Effector CD4-positive, alpha-beta T cell (primary cell): Measurements from ENCODE around the gene KLHDC8B.
"Not testable (repeated sequence)": the region's sequence is repeated elsewhere in the genome, so short reads cannot be mapped to it uniquely, and the experiment has no call there.

Experiments
- DNase-seq: peaks from one replicate; pipeline ENCODE4 v3.0.0-alpha.2; 2020

The KLHDC8B gene

GRCh38 chr3:49198161-49198560 is 26.8 kb downstream of the KLHDC8B start:
- no peak for DNase-seq

DNA sequence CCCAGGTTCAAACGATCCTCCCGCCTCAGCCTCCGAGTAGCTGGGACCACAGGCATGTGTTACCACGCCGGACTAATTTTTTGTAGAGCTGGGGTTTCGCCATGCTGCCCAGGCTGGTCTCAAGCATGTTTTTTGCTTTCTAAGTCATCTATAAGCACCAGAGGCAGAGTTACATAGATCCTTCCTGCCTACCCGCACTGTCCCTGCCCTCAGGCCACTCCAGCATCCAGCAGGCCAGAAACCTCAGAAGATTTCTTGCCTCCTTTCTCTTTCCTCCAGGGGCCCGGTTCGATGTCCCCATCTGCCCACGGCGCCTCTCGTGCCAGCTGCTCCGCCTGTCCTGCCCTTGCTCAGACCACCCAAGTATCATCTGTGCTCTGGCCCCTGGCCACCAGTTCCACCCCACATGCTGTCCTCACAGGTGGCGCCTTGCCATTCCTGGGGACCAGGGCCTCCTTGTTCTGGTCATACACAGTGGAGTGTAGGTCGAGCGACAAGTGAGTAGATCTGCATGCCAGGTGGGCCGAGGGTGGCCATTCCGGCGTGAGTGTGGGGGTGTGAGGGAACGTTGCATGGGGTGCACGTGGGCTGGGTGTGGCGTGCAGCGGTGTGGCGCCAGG is 27.3 kb downstream of the KLHDC8B start:
- no peak for DNase-seq

- DNase-seq, result no peak
Observed at GRCh38 chr3:49199239-49199899, 28.0 kb downstream of the KLHDC8B start.

- DNase-seq, result no peak
Observed at GRCh38 chr3:49199900-49200281, 28.5 kb downstream of the KLHDC8B start.

GRCh38 chr3:49213541-49213943 is 42.1 kb downstream of the KLHDC8B start:
- no peak for DNase-seq

GRCh38 chr3:49213998-49214397 is 42.6 kb downstream of the KLHDC8B start:
- DNase-seq, result no peak

- not testable (repeated sequence) for DNase-seq
Observed at GRCh38 chr3:49216687-49217086, 45.3 kb downstream of the KLHDC8B start.

DNA sequence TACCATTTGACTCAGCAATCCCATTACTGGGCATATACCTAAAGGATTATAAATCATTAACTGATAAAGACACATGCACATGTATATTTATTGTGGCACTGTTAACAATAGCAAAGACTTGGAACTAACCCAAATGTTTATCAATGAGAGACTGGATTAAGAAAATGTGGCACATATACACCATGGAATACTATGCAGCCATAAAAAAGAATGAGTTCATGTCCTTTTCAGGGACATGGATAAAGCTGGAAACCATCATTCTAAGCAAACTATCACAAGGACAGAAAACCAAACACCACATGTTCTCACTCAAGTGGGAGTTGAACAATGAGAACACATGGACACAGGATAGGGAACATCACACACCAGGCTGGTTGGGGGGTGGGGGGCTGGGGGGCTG is 45.7 kb downstream of the KLHDC8B start:
- DNase-seq, result not testable (repeated sequence)

DNA sequence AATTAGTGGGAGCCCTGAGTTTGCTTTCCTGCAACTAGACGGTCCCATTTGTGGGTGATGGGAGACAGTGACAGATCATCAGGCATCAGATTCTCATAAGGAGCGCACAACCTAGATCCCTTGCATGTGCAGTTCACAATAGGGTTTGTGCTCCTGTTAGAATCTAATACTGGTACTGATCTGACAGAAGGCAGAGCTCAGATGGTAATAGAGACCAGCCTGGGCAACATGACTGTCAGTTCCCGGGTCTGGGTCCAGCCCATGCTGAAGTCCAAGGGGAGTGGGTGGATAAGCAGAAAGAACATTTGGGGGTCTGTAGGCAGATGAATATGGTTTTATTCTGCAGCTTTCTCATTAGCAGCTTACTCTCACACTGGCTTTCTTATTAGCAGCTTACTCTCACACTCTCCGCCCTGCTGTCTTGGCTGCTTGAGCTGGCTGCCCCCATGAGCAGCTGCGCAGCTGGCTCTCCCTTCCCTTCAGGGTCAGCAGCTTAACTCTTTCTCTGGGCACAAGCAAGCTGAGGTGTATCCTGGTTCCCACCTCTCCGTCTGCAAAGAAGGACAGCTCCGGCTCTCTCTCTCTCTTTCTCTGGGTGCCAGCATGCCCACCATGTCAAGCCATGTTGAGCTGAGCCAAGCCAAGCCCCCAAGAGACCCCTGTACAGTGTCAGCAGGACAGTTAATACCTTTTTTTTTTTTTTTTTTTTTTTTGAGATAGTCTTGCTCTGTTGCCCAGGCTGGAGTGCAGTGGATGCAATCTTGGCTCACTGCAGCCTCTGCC is 46.5 kb downstream of the KLHDC8B start:
- DNase-seq, result no peak

GRCh38 chr3:49218471-49218989 is 47.1 kb downstream of the KLHDC8B start:
- DNase-seq, result not testable (repeated sequence)

- DNase-seq, result no peak
Observed at GRCh38 chr3:49219132-49219531, 47.7 kb downstream of the KLHDC8B start.

DNA sequence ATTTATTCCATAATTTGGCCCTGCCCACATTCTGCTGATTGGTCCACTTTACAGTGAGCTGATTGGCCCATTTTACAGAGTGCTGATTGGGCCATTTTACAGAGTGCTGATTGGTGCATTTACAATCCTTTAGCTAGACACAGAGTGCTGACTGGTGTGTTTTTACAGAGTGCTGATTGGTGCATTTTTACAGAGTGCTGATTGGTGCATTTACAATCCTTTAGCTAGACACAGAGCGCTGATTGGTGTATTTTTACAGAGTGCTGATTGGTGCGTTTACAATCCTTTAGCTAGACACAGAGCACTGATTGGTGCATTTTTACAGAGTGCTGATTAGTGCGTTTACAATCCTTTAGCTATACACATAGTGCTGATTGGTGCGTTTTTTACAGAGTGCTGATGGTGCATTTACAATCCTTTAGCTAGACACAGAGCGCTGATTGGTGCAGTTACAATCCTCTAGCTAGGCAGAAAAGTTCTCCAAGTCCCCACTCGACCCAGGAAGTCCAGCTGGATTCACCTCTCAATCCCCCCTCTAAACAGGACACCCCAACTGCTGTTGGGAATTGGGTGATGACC is 49.7 kb downstream of the KLHDC8B start:
- DNase-seq, result not testable (repeated sequence)

DNA sequence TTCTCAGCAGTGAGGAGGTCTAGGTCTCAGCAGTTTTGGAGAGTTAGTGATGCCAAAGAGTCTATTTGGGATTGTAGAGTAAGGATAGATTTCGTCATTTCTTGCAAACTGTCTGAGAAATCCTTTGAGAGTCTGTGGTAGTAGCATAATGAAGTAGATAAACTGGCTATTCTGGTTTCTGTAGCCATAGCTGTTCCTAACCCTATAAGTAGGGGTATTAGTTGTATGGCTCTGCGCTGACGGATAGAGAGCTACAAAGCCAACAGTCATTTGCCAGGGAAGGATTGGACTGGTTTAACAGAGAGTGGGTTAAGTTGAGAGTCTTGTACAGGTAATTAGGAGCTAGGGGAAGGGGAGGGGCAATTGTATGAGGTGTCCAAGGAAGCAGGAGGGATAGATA is 50.6 kb downstream of the KLHDC8B start:
- no peak for DNase-seq
